COLO668 (cell line): Measurements from ENCODE around the gene FBN3.
A peak's percentile ranks its signal among the peaks of the same experiment; 100 is the strongest.
"Not testable (repeated sequence)": the region's sequence is repeated elsewhere in the genome, so short reads cannot be mapped to it uniquely, and the experiment has no call there.

Source experiments
- DNase-seq: peaks from one replicate; lab custom pipeline; 2025; ENCODE audit not compliant: unreplicated experiment; lab: John Stamatoyannopoulos, UW

The FBN3 gene

GRCh38 chr19:8064911-8065874 is 84.2 kb downstream of the FBN3 start:
- DNase-seq: no peak

DNA sequence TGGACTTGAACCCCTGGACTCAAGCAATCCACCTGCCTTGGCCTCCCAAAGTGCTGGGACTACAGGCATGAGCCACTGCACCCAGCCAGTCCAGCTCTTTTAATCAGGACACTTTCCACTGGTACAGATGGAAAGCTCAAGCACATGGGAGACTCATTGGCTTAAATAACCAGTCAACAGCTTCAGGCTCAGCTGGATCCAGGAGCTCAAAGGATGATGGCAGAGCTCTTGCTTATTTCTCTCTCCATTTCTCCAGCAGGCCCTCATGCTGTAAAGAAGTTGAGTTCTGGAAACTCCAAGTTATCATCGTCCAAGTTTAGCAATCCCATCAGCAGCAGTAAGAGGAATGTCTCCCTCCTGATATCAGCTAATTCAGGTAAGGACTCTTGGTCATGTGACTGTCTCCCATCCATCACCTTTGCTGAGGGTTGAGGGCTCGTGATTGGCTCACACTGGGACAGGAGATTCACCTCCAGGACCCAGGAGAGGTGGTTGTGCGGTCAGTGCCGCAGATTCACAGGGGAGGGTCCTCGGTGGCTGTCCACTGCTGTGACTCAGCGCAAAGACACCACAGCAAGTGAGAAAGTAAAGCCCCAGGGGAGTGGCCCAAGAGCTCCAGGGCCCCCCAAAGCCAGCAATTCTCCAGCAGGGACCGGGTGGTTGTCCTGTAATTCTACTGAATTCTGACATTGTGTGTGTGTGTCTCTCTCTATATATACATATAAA is 91.7 kb downstream of the FBN3 start:
- DNase-seq: no peak

- DNase-seq: no peak
Measured at GRCh38 chr19:8056533-8056932, 92.9 kb downstream of the FBN3 start.

DNA sequence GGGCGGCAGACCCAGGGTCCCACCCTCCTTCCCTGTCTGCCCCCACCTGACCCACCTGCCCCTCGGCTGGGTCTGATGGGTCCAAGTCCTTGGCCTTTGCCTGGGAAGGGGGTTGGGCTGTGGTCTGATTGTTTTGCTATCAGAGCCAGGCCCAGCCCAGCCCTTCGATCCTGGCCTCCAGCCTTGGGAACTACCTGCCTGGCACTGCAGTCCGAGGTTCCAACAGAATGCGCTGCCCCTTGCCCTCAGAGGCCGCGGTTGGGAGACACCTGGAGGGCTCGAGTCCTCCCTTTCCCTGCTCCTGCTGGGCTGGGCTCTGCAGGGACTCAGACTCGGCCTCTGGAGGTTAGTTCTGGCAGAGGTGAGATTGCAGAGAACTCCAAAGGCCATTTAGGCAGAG is 95.2 kb downstream of the FBN3 start:
- DNase-seq: no peak

DNA sequence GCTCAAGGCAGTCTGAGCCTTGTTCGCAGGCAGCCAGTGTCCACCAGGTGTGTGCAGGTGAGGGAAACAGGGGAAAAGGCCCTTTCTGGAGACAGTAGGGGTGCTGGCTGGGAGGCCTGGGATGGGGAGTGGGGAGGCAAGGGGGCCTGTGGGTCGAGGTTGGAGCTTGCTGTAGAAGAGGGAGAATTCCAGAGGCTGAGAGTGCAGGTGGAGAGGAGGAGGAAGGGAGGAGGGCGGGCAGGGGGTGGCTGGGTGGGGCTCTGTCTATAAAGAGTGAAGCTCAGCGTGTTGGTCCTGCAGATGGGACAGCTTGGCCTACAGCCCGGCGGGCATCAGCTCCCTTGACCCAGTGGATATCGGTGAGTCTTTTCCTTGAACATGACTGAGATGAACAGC is 96.9 kb downstream of the FBN3 start, which contains the start of gene CCL25:
Gene CCL25, plus strand, starts transcription at position 297 of the 396 bp plus-strand sequence. CDS start 290 bp downstream, outside the sequence.
- no peak for DNase-seq

DNA sequence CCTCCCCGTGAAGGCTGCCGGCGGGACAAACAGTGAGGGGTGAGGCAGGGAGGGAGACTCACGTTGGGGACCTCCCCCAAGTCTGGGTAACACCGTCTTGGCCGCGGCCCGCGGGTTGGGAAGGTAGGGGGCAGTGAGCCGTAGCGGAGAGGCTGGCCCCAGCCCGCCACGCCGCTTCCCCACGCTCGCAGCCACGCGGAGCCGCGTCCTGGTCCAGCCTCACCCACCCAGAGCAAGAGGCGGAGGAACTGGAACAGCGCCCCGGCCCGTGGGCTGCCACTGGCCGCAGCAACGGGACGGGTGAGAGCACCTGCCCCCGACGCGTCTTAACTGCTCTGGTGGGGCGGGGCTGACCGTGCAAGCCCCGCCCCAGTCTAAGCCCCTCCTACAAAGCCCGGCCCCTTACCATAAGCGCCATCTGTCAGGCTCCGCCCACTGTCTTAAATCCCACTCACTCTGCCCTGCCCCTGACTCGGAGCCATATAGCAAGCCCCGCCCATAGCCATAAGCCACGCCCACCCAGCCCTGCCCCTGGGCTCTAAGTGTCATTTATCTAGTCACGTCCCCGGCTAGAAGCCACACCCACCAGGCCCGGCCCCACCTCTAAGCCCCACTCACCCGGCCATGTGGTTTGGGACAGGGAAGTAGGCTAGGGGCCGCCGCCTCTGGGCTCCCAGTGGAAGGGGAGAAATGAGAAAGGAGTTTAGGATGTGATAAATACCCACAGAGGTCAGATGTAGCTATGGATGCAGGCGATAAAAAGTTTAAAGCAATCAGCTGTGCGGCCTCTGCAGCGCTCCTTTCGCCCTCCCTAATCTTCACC is 98.9 kb downstream of the FBN3 start:
- DNase-seq: peak; percentile 67

DNA sequence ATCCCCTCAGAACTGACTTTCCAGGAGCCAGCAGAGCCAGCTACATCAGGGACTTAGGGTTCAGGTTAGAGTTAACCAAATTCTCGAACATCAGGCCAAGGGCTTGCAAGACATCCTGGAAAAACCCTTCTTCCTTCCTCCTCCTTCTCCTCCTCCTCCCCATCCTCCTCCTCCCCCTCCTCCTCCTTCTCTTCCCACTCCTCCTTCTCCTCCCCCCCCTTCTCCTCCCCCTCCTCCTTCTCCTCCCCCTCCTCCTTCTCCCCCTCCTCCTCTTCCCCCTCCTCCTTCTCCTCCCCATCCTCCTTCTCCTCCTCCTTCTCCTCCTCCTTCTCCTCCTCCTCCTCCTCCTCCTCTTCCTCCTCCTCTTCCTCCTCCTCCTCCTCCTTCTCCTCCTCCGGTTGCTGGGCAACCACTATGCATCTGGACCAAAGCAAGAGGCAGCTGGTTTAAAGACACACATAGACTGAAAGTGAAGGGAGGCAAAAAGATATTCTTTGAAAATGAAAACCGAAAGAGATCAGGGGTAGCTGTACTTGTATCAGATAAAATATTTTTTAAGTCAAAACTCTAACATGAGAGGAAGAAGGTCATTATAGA is 102.7 kb downstream of the FBN3 start:
- DNase-seq: no peak

DNA sequence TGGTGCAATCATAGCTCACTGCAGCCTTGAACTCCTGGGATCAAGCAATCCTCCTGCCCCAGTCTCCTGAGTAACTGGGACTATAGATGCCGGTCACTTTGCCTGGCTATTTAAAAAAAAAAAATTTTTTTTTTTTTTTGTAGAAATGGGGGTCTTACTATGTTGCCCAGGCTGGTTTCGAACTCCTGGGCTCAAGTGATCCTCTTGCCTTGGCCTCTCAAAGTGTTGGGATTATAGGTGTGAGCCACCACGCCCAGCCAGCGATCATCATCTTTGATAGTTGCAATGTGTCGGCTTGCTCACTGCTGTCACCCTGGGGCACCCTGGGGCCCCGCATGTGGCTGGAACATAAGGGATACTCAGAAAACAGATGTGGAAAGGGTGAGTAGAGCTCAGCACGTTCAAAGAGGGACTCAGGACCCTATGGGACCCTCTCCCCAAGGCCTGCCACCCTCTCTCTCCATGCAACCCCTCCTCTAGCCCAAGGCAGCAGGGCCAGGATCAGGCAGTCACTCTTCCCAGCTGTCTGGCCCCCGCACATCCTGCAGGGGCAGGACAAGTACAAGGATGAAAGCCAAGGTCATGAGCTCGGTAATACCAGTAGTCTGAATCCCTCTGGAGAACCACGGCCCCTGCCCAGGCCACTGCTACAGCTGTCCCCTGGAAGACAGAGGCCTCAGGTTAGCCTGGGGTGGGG is 103.4 kb downstream of the FBN3 start:
- DNase-seq: no peak

DNA sequence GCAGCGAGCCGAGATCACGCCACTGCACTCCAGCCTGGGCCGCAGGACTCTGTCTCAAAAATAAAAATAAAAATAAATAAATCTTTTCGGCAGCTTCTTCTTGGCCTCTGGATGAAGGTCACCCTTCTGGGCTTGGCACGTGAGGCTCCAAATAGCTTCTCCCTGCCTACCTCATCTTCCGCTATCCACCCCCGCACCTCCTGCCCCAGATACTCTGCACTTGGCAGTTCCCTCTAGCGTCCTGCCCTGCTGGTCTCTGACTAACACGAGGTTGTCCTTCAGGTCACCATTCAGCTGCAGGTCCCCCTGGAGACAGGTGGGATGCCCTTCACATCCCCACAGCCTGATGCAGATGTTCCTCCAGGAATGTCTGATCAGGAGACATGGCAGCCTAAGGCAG is 105.4 kb downstream of the FBN3 start:
- no peak for DNase-seq

GRCh38 chr19:8042900-8043299 is 106.5 kb downstream of the FBN3 start:
- no peak for DNase-seq

DNA sequence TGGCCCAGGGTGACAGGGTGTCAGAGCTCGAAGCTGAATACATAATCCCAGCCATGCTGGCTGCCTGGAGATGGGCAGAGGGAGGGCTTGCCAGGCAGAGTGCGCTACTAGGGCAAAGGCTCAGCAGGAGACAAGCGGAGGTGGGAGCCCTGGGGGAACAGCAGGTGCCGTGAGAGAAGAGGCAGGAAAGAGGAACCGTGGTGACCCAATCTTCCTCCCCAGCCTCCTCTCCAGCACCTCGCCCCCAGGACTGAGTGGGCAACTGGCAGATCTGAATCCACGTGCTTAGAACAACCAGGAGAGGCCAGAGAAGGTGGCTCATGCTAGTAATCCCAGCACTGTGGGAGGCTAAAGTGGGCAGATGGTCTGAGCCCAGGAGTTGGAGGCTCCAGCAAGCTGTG is 107.9 kb downstream of the FBN3 start:
- DNase-seq: peak; percentile 30

DNA sequence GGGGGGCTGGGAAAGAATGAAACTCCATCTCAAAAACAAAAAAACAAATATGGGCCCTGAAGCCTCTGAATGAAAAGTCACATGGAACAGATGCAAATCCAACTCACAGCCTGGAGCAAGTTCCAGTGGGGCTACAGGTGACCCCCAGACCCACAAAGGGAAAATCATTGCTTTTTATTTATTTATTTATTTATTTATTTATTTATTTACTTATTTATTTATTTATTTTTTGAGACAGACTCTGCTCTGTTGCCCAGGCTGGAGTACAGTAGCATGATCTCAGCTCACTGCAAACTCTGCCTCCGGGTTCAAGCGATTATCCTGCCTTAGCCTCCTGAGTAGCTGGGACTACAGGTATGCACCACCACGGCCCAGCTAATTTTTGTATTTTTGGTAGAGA is 110.2 kb downstream of the FBN3 start:
- no peak for DNase-seq

- no peak for DNase-seq
Measured at GRCh38 chr19:8038815-8039214, 110.6 kb downstream of the FBN3 start.

DNA sequence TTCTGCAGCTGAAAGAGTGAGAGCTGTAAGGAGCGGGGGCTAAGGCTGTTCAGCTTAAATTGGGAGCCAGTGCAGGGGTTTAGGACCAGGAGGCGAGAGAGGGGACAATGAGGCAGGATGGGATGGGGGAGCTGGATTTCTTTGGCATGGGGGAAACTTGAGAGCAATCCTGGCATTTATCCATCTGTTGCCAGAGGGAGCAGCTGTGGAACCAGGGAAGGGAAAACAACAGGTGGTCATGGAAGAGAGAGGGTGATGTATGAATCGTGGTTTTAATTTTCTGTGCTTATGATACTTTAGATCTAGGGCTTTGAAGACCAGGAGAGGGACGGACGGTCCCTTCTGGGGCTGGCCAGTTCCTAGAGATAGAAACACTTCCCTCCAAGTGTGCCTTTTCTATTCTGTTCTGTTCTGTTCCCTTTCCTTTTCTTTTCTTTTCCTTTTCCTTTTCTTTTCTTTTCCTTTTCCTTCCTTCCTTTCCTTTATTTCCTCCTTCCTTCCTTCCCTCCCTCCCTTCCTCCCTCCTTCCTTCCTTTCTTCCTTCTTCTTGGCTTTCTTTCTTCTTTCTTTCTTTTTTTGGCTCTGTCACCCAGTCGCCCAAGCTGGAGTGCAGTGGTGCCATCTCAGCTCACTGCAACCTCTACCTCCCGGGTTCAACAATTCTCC is 112.8 kb downstream of the FBN3 start:
- peak; percentile 48 for DNase-seq

GRCh38 chr19:8034178-8034525 is 115.2 kb downstream of the FBN3 start:
- DNase-seq: no peak

- DNase-seq: not testable (repeated sequence)
Measured at GRCh38 chr19:8033287-8034177, 115.9 kb downstream of the FBN3 start.

DNA sequence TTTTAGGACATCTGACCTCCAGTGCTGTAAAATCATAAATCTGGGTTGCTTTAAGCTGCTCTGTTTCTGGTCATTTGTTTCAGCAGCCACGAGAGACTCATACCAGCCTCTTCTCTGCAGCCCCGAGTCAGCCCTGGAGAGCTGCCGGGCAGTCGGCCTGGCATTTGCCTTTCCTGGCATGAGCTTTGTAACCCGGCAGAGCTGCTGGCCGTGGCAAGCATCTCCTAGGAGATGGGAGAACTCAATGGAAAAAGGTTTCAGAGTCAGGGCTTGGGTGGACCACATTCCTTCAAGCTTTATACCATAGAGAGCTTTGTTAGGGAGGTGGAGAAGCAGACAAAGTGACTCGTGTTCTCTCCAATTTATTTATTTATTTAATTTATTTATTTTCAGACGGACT is 118.4 kb downstream of the FBN3 start:
- DNase-seq: no peak

DNA sequence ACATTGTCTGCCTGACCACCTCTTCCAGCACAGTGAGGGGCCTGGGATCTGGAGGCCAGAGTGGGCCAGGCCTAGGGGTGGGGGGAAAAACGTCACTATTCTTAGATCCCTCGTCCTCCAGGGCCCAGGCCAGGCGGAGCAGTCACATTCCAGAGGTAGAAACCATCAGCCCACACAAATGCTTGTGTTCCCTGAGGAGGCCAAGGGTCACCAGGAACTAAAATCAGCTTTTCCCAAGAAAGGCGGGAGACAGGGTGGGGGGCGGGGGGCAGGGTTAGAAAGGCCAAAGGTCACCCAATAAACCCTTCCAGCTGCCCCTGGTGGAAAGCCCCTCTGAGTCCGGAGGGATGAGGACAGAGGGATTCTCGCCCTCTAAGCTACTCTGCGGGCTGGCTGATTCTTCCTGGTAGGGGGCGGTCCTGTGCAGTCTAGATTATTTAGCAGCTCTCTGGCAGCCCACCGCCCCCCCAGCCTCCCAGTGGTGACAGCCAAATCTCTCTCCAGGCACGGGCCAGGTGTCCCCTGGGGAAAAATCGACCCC is 120.4 kb downstream of the FBN3 start:
- DNase-seq: no peak

GRCh38 chr19:8025316-8025715 is 124.1 kb downstream of the FBN3 start:
- DNase-seq: no peak
